HuH-7 (cell line): Measurements from ENCODE around the gene KLHL29.
"Not testable (repeated sequence)": the region's sequence is repeated elsewhere in the genome, so short reads cannot be mapped to it uniquely, and the experiment has no call there.

ENCODE experiments used
- DNase-seq: peaks from one replicate; pipeline ENCODE4 v3.0.0; 2011; ENCODE audit warnings: low spot score

Gene KLHL29

DNA sequence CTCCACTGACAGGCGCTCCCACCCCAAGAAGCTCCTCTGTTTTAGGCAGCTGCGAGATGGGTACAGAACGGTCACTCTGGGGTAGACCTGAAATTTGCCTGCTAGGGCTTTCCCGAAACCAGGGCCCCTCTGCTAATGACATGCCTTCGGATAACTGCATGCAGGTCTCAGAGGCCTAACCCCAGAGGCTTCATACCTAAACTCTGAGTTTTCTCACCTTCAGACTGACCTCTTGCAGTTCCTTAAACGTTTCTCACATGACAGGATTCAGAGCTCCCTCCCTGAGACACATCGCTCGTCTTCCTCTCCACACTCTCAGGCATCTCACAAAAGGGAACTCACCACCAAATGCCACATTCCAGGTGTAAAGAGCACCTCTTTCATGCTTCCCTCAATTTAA is 11.3 kb upstream of the KLHL29 start:
- DNase-seq, result no peak

DNA sequence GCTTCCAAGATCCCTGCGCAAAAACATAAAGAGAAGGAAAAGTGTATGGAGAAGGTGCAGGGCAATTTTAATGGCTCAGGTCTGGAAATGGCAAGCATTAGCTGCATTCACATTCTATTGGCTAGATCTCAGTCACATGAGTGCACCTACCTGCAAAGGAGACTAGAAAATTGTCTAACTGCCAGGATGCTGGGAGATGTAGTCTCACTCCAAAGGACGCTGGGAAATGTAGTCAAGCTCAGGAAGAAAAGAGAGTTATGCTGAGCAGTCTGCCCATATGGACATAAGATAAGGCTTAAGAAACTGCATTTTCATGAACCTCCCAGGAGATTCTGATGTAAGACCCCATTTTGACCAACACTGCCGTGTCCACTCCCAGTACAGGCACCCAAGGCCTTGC is 9.5 kb upstream of the KLHL29 start:
- DNase-seq, result peak; percentile 61

DNA sequence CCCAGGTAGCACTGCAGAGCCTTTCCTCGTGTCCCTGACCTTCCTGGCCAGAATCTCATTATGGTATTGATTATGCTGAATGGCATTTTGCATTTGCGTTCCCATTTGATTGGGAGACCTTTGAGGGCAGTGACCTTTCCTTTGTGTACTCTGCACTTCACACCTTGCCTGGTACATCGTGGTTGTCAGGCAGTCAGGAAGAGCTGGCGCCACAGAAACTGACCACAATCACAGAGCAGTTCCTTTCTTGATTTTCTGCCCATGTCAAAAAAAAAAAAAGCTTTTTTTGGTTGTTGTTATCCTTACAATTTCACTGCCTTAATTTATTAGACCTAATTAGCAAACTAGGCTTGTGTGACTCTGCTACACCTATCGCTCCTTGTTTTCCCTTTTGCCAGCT is 8.9 kb upstream of the KLHL29 start:
- DNase-seq, result no peak

DNA sequence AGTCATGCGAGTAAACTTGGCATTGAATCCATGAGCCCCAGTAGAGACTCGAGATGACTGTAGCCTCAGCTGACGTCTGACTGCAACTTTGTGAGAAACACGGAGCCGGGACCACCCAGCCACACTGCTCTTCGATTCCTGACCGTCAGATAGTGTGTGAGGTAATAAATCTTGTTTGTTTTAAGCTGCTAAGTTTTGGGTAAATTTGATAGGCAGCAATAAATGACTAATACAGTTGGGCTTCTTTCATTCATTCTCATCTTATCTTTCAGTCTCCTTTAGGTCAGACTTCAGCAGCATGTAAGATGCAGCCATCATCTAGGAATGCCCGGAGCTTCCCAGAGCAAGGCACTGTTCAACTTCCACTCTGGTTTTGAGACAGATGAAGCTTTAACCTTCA is 8.0 kb upstream of the KLHL29 start:
- no peak for DNase-seq

DNA sequence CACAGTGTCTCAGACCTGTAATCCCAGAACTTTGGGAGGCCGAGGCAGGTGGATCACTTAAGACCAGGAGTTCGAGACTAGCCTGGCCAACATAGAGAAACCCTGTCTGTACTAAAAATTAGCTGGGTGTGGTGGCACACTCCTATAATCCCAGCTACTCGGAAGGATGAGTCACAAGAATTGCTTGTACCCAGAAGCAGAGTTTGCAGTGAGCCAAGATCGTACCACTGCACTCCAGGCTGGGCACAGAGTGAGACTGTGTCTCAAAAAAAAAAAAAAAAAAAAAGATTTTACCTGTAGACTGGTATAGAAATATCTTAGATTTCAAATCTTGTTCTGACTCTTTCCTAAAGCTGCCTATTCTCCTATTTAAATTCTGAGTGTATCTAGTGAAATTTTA is 7.2 kb upstream of the KLHL29 start:
- DNase-seq, result no peak

DNA sequence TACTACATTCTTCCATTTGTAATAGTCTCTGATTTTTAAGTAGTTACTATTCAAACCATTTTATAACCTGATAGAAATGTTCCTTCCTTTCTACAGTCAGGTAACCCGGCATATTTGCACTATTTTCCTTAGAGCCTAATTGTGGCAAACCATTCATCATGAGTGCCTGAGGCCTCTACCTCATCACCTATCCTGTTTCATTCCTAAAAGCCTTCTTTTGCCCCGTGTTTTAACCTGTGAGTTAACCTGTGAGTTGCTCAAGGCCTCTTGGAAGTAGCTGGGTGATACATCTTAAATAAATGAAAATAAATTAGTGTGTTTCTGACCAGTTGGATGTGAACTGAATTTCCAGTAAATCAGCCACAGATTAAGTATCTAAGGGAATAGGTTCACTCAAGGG is 6.5 kb upstream of the KLHL29 start:
- no peak for DNase-seq

DNA sequence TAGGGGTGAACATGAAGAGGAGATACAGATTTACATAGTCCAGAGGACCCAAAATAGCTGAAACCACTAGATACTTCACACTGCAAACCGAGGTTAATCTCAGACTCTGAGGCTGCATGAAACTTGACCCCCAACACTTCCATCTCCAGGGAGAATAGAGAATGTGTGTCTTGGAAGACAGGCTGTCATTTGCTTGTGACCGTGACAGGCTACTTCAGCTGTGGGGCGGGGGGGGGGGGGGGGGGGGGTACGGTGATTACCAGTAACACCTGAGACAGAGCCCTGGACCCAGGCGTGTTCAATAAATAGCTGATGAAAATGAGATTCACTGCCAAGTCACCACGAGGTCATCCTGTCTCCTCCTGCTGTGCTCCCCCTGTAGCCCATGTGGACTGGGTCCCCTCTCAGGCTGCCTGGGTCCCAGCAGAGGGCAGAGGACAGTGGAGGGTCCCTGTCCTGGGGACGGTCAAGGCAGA is 5.7 kb upstream of the KLHL29 start:
- no peak for DNase-seq

DNA sequence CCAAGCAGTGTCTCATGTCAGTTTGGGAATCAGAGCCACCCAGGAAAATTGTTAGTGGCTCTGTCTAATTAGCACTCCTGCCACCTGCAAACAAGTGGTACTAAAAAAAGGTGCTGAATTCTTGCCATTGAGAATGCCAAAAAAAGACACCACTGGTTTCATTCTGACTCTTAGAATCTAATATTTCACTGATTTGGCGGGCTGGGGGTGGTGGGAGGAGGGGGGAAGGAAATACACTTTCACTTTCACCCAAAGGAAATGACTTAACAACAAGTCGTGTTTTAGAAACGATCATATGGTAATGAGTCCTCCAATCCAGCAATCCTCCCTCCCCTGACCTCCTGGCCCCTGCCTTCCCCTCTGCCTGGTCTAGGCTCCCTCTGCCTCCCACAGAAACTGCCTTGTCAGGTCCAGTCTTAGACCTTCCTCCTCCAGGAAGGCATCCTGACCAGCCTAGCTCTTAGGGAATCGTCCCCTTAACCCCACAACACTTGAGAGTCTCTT is 4.4 kb upstream of the KLHL29 start:
- DNase-seq, result no peak

DNA sequence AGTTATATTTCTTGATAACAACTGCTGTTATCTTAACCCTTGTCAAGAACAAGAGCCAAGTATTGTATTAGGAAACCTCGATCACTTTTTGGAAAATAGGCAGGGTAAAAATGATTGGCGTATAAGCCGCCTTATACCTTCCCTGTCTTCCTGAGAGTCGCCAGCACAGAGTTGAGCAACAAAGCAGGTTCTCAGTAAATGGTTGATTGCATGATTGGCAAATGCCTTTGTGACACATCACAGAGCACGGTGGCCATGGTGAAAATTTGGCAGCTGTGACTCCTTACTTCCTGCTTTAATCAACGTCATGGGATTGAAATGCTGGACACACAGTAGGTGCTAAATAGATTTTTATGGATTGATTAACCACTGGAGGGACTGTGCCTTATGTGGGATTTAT is 3.9 kb upstream of the KLHL29 start:
- DNase-seq, result no peak

DNA sequence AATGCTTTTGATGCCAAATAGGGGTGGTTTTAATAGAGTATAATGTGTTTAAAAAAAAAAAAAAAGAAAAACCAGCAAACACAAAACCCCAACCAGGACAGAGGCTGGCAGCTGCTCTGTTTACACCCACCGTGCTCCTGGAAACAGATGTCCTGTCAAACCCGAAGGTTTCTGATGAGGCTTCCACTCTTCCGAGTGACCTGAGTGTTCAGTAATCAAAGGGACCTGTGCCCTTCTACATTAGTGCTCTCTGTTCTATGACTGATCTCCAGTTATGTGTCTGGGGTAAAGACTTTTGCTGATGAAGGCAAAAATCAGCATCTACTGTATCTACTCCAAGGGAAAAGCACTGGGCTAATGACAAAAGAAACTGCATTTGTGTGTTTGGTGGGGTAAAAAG is 3.5 kb upstream of the KLHL29 start:
- no peak for DNase-seq

DNA sequence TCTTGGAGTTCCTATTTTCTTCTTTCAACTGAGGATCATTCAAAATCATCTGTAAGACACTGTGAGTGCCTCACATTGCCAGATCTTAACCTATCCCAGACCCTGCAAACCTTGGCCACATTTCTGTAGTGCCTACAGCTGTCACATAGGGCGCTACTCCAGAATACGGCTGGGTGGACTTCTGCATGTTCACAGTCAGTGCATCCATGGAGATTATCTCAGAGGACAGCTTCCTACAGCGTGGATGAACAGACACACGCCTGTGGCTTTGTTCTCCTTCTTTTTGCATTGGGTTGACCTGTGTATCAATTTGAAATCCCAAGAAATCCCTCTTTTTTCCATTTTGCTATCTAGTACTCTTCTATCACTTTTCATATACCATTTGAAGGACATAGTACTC is 1.9 kb upstream of the KLHL29 start:
- no peak for DNase-seq

DNA sequence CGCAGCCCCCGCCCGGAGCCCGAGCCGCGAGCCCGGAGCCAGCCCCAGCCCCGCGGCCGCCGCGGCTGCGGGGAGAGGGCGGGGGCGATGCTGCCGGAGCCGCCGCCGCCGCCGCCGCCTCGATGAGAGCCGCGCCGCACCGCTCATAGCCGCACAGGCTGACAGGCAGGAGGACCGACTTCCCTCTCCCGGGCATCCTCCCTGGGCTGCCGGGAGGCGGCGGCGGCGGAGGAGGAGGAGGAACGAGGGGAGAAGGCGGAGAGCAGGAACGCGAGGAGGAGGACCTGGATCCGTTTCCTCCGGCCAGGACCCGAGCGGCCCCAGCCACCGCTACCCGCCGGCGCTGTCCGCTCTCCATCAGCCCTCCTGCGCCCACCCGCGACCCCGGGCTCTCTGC is 370 bp downstream of the KLHL29 start:
- DNase-seq, result peak; percentile 58

DNA sequence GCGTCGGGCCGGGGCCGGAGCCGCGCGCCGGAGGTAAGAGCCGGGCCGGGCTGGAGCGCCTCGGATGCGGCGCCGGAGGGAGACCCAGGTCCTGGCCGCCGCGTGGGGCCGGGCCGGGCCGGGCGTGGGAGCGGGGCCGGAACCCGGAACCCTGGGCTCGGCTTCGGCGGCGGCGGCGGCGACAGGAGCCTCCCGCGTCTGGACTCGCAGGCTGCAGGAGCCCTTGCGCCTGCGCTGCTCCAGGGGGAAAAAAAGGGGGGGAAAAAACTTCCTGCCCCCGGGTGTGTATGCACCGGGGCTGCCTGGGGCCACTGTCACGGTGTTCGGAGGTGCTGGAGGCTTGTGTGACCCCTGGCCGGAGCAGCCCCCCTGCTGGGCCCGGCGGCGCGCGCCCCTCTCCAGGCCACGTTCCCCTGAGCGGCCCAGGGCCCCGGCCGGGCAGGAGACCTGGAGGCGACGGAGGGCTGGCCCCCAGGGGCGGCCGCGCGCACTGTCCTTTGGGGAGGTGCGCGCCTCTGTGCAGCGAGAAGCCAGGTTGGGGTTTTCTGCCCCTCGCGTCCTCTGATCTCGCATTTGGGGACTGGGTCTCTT is 864 bp downstream of the KLHL29 start:
- DNase-seq, result peak; percentile 49

DNA sequence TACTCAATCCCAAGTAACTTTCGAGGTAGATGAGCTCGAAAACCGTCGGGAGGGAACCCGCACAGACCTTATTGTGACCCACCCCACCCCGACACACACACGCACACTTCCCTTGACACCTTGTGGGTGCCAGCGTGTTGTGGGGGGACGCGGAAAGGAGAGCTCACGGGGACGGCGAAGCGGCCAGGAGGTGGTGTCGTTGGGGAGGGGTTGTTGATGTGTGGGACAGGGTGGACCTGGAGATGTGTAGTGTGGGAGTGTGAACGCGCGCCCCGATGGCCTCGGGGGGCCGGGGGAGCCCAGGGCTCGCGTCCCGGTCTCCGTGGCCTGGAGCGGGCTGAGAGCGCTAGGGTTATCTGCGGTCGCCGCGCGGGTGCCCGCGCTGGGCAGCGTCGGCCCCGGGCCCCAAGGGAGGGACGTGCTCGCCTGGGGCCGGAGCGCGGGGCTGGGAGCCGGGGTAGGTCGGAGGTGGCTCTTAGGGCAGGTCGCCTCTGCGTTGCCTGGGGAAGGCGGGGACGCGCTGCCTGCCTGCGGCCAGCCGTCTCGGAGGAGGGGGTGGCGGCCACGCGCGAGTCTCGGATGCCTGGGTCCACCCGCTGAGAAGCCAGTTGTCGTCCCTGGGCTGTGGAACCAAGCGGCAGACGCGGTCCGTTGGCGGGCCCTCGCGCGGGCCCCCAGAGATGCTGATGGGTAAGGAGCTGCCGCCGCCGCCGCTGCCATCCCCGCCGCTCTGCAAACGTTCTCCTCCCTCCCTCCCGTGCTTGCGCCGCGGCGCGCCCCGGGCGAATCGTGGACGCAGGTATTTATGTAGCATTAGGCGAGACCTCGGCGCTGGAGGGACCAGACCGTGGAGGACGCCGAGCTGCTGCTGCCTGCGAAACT is 1.6 kb downstream of the KLHL29 start:
- peak; percentile 54 for DNase-seq

DNA sequence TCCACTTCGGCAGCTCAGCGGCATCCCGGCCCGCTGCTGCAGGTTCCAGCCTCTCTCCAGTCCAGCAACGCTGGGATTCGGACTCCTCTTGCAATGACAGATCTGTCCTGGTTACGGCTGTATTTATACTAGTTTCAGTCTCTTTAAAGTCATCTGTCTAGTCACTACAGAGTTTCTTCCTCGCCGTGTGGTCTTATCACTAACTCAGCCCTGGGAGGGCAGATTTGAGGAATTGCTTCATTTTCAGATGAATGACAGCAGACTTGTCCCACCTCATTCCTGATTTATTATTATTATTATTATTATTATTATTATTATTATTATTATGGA is 2.2 kb downstream of the KLHL29 start:
- peak; percentile 41 for DNase-seq

DNA sequence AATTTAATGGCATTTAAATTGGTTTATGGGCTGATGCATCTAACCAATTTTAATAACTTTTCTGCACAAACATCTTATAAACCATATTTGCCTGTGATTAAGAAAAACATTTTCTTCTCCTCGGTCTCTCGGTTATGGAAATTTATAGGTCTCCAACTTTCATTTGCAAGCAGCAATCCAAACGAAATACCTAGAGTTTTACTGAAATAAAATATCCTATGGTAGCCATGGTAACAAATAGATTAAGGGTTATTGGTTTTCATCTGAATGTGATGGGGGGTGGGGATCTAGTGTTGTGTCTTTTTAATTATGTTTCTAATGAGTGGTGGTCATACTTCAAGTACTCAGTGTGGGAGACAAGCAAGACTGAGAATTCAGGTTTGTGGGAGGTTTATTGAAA is 2.9 kb downstream of the KLHL29 start:
- DNase-seq, result no peak

DNA sequence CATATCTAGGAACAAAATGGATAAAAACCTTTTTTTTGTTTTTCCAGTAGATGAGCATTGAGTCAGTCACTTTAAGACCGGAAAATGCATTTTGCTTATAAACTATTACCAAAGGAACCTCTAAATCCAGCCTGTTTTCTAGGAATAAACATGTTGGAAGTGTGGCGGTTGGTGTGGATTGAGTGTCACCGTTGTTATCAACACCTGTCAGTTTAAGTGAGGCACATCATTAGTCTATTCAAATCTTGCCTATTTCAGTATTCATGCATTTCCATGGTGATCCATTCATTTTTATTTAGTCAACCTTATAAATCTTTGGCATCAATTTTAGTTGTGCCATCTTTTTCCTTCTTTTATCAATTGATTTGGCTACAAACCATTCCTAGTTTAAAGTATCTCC is 3.3 kb downstream of the KLHL29 start:
- DNase-seq, result no peak

DNA sequence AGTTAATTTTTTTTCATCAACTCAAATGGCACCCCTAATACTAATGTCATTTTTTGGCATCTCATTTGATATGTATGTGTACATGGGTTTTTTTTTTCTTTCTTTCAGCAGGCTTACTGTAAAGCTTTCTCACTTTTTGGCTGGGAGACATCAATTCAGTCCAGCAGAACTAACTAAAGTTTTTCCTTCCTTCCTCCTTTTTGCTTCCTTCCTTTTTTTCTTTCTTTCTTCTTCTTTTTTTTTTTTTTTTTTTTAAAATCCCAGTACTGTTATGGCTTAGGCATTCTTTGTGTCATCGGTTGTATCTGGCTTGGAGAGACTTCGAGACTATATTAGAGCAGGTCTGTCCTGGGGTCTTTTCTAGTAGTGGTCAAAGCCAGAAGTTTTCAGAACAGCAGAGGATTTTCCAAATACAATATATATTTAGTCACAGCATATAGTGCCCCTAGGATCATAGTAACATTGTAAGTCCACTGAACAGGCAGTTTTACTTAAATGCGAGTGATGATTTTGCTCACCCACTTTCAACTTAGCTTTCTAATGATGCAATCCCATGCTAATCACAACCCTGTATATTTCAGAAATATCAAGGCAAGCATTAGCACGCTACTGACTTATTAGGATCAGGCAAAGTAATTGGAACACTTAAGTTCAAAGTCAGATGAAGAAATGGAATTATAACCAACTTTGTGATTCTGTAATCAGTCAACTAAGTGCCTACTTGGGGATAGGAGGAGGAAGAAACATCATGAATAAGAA is 4.0 kb downstream of the KLHL29 start:
- DNase-seq, result no peak

DNA sequence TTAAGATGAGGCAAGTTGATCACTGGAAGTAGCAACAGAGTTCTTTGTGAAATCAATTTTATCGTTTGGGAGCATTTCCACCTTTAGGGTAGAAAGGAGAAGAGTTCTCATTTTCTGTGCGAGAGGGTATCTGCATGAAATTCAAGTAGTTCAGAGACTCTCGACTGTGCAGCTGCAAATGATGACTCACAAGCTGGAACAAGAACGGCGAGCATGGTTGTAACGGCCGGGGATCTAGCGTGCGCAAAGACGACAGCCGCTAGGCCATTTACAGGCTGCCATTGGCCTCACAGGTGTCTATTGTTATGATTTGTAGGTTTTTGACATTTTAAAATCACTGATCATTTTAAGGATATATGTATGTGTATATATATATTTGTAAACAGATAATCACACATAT is 5.2 kb downstream of the KLHL29 start:
- DNase-seq, result no peak

DNA sequence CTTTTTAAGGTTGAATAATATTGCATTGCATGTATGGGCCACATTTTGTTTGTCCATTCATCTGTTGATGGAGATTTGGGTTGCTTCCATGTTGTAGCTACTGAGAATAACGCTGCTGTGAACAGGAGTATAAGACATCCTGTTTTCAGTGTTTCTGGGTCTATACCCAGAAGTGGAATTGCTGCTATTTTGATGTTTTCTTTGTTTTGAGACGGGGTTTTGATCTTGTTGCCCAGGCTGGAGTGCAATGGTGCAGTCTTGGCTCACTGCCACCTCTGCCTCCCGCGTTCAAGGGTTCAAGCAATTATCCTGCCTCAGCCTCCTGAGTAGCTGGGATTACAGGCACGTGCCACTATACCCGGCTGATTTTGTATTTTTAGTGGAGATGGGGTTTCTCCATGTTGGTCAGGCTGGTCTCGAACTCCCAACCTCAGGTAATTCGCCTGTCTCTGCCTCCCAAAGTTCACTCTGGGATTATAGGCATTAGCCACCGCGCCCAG is 6.3 kb downstream of the KLHL29 start:
- DNase-seq, result not testable (repeated sequence)

DNA sequence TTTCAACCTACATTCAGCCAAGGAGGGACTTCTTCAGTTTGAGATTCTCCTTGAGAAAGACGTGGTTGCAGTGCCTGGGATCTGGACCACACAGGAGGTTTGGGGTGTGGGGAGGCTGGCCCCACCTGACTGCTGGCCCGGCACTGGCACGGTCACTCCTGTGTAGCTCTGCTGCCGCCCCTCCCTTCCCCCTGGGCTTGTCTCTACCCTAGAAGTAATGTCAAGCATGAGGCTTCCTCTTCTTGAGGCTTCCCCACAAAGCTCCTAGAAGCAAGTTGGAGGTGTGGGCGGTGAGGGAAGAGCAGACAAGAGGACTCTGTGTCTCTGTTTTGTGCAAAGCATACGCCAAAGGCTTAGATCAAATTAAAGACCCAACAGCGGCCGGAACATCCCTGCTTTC is 8.7 kb downstream of the KLHL29 start:
- DNase-seq, result no peak

DNA sequence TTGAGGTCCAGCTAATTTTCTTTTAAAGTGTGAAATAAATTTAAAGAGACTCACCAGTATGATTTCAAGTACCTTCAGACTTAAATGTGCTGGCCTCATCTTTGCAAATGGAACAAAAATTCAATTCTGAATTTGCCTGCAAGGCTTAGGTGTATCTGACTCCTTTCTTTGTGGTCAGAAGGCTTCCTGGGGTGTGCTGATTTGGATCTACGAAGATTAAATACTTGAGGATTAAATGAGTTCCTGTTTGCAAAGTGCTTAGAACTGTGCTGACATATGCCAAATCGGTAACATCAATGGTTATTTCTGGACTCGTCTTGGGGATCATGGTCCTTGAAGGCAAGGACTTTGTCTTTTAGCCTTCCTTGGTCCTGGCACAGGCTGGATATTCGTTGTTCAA is 9.7 kb downstream of the KLHL29 start:
- DNase-seq, result no peak

DNA sequence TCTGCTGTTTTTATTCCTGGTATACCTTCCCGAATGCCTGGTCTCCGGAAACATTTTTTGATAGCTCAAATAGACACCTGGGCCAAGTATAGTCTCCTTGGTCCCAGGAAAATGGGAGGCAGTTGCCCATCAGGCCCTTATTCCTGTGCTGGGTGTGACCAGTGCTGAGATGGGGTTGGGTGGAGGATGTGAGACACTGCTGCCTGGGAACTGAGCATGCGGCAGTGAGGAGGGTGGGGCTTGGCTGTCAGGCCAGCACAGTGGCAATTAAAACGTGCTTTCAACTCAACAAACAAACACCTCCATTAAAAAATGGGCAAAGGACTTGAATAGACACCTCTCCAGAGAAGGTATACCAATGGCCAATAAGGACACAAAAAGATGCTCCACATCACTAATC is 12.5 kb downstream of the KLHL29 start:
- no peak for DNase-seq
